ENCODE data around the gene BMS1. TPM values are rescaled to one million over a fixed set of nuclear protein-coding genes. Genes with fewer than 3 reads are reported as not detected.
"Not testable (repeated sequence)": the region's sequence is repeated elsewhere in the genome, so short reads cannot be mapped to it uniquely, and the experiment has no call there.

Gene BMS1
- total RNA-seq, 2 donors from 2014 or later, result 8.0 to 8.6 TPM

- Histone ChIP-seq H3K9me3 (no peaks in the 10 kb centered on the region), H3K36me3 (replicated peaks in 1 of 2; ENCODE audit: insufficient read depth in 1 of 2, low read depth in 2 of 2) (no peaks in the 10 kb centered on the region), H3K27ac (no peak overlapping the region), H3K4me1 (no peaks in the 10 kb centered on the region), H3K4me3 (no peak overlapping the region), H3K27me3 (no peaks in the 10 kb centered on the region)
- DNase-seq (no peak), ATAC-seq (no peak)
- WGBS, 2 donors, result 43 to 52% methylated on average over 4 of the region's 4 CpGs
- TF ChIP-seq POLR2A (IDR thresholded peaks at IDR 0.05) (no peak), CTCF (IDR thresholded peaks at IDR 0.05) (no peak)
- intact Hi-C loops (cut with DNase I), result no loop called here
Measured at GRCh38 chr10:42850931-42851330, 68.3 kb downstream of the BMS1 start.

GRCh38 chr10:42859256-42859655 lies 76.7 kb downstream of the BMS1 start:
- WGBS, 2 donors, result 43 to 55% methylated on average over 15 of the region's 15 CpGs
- TF ChIP-seq CTCF (IDR thresholded peaks at IDR 0.05), result no peak
- TF ChIP-seq POLR2A (IDR thresholded peaks at IDR 0.05), result no peak
- Histone ChIP-seq H3K9me3 (no peaks in the 10 kb centered on the region), H3K4me1 (no peaks in the 10 kb centered on the region), H3K27me3 (no peaks in the 10 kb centered on the region), H3K36me3 (replicated peaks in 1 of 2; ENCODE audit: insufficient read depth in 1 of 2, low read depth in 2 of 2) (no peaks in the 10 kb centered on the region), H3K4me3 (no peak overlapping the region), H3K27ac (no peak overlapping the region)
- ATAC-seq, result no peak
- intact Hi-C loops (cut with DNase I), result no loop called here
- DNase-seq, result no peak

- ATAC-seq; H3K27ac ChIP-seq; H3K27me3 ChIP-seq; intact Hi-C loops (cut with DNase I); DNase-seq; H3K4me3 ChIP-seq; H3K36me3 ChIP-seq (replicated peaks in 1 of 2; ENCODE audit: insufficient read depth in 1 of 2, low read depth in 2 of 2); H3K9me3 ChIP-seq; H3K4me1 ChIP-seq: not testable (repeated sequence)
- 62 to 63% methylated on average over 11 of the region's 11 CpGs for WGBS, 2 donors
Measured at GRCh38 chr10:42860016-42860415, 77.4 kb downstream of the BMS1 start.

- H3K27ac ChIP-seq; DNase-seq; H3K9me3 ChIP-seq; H3K27me3 ChIP-seq; ATAC-seq; H3K4me3 ChIP-seq; H3K4me1 ChIP-seq; H3K36me3 ChIP-seq (replicated peaks in 1 of 2; ENCODE audit: insufficient read depth in 1 of 2, low read depth in 2 of 2); intact Hi-C loops (cut with DNase I): not testable (repeated sequence)
- WGBS, 2 donors, result 58 to 59% methylated on average over 6 of the region's 6 CpGs
Measured at GRCh38 chr10:42862801-42863200, 80.2 kb downstream of the BMS1 start.

- peak in 1 of 4 donors; percentile 18 for DNase-seq
- H3K27ac ChIP-seq, result no peak overlapping the region
- H3K4me1 ChIP-seq, result peaks cover 10% of the 10 kb centered on the region
- TF ChIP-seq CTCF (IDR thresholded peaks at IDR 0.05) (peak in 2 of 7 experiments; percentile 5 to 21), POLR2A (IDR thresholded peaks at IDR 0.05) (no peak)
- peaks cover 0 to 5% of the 10 kb centered on the region in 2 donors for H3K27me3 ChIP-seq
- no peaks in the 10 kb centered on the region for H3K36me3 ChIP-seq (replicated peaks in 1 of 2; ENCODE audit: insufficient read depth in 1 of 2, low read depth in 2 of 2)
- no peak overlapping the region for H3K4me3 ChIP-seq
- ATAC-seq, result no peak
- intact Hi-C loops (cut with DNase I), result no loop called here
- WGBS, 2 donors, result 12 to 20% methylated on average over 6 to 8 of the region's 8 CpGs
- H3K9me3 ChIP-seq, result no peaks in the 10 kb centered on the region
Measured at GRCh38 chr10:42864575-42864974, 82.0 kb downstream of the BMS1 start.

- no peak overlapping the region for H3K4me3 ChIP-seq
- H3K4me1 ChIP-seq, result peaks cover 10% of the 10 kb centered on the region
- H3K27ac ChIP-seq, result no peak overlapping the region
- peaks cover 0 to 5% of the 10 kb centered on the region in 2 donors for H3K27me3 ChIP-seq
- H3K9me3 ChIP-seq, result no peaks in the 10 kb centered on the region
- 42 to 48% methylated on average over 9 to 18 of the region's 18 CpGs for WGBS, 2 donors
- intact Hi-C loops (cut with DNase I), result no loop called here
- TF ChIP-seq CTCF (IDR thresholded peaks at IDR 0.05), result no peak
- TF ChIP-seq POLR2A (IDR thresholded peaks at IDR 0.05), result no peak
- DNase-seq (no peak), ATAC-seq (no peak)
- no peaks in the 10 kb centered on the region for H3K36me3 ChIP-seq (replicated peaks in 1 of 2; ENCODE audit: insufficient read depth in 1 of 2, low read depth in 2 of 2)
Measured at GRCh38 chr10:42865716-42866114, 83.1 kb downstream of the BMS1 start.

Measured in body of pancreas (tissue), 4 donors.